ENCODE data around the gene UBR1. TPM values are rescaled to one million over a fixed set of nuclear protein-coding genes. Genes with fewer than 3 reads are reported as not detected.

Gene UBR1
- total RNA-seq, 2 donors from 2014 or later: 31.0 to 32.1 TPM

DNA sequence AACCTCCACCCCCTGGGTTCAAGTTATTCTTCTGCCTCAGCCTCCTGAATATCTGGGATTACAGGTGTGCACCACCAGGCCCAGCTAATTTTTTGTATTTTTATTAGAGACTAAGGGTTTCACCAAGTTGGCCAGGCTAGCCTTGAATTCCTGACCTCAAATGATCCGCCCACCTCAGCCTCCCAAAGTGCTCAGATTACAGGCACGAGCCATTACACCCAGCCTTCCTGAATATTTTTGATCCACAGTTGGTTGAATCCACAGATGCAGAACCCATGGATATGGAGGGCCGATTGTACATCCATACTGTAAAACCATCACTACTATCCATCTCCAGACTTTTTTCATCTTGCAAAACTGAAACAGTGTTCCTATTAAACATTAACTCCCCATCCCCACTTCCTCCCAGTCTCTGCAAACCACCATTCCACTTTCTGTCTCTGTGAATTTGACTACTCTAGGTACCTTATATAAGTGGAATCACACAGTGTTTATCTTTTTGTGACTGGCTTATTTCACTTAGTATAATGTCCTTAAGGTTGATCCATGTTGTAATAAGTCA lies 19.3 kb upstream of the UBR1 start:
- DNase-seq (ENCODE audit: low spot score in 2 of 2): no peak
- Mint-ChIP-seq H3K36me3 (peaks cover 8 to 9% of the 10 kb centered on the region in 2 donors), H3K9me3 (no peaks in the 10 kb centered on the region), H3K27ac (no peak overlapping the region)
- no peak for ATAC-seq

DNA sequence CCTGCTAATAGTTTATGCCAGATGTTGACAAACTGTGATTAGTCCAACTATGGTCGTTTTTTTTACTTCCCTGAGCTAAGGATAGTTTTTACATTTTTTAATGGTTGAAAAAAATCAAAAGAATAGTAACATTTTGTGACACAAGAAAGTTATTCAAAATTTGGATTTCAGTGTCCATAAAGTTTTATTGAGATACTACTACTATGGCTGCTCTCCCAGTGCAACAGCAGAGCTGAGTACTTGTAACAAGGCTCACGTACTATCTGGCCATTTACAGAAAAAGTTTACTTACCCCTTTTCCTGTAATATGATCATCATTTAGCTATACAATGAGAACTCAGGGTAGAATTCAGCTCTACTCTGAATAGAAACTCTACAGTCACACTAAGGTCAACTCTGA lies 16.0 kb upstream of the UBR1 start:
- DNase-seq (ENCODE audit: low spot score in 2 of 2) (no peak), ATAC-seq (no peak)
- no peaks in the 10 kb centered on the region for H3K9me3 Mint-ChIP-seq
- H3K36me3 Mint-ChIP-seq: peaks cover 5% of the 10 kb centered on the region in 2 donors
- no peak overlapping the region for H3K27ac Mint-ChIP-seq

DNA sequence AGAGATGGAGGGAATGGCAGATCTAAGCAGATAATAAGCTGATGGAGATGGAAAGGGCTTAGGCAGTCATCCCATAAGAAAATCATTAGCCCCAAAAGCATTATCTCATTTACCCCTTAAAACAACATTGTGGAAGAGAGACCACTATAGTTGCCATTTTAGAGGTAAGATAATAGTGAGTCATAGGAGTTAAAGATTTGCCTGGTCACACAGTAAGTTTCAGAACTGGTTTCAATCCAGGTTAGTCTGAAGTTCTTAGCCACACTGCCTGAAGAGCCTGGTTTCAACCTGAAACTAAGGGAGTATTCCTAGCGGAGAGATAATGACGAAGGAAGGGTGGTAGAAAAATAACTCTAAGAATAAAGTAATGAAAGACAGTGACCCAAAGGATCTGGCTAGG lies 13.0 kb upstream of the UBR1 start:
- H3K27ac Mint-ChIP-seq: no peak overlapping the region
- DNase-seq (ENCODE audit: low spot score in 2 of 2): no peak
- ATAC-seq: no peak
- no peaks in the 10 kb centered on the region for H3K9me3 Mint-ChIP-seq
- H3K36me3 Mint-ChIP-seq: peaks cover 5% of the 10 kb centered on the region in 2 donors

GRCh38 chr15:43118286-43118685 lies 12.4 kb upstream of the UBR1 start:
- no peak for ATAC-seq
- peaks cover 3% of the 10 kb centered on the region in 2 donors for H3K36me3 Mint-ChIP-seq

GRCh38 chr15:43111354-43111753 lies 5.5 kb upstream of the UBR1 start:
- ATAC-seq: no peak

More at GRCh38 chr15:43118286-43118685, 12.4 kb upstream of the UBR1 start:
- DNase-seq (ENCODE audit: low spot score in 2 of 2): no peak
- Mint-ChIP-seq H3K9me3 (no peaks in the 10 kb centered on the region), H3K27ac (no peak overlapping the region)

DNA sequence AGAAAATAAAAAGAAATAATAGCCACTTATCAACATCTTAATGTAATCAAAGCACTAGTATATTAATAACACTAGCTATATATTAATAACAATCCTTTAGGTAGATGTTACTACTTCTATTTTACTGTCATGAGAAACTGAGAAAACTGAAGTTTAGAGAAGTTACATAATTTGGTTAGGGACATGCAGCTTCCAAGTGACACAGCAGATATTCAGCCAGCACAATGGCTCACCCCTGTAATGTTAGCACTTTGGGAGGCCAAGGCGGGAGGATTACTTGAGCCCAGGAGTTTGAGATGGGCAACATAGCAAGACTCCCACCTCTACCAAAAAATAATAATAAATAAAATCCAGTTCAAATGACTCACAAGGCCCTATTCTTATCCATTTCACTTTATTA lies 1.9 kb upstream of the UBR1 start:
- DNase-seq (ENCODE audit: low spot score in 2 of 2): no peak
- Mint-ChIP-seq H3K36me3 (peaks cover 18 to 21% of the 10 kb centered on the region in 2 donors), H3K27ac (peak overlapping the region in 1 of 2 donors; percentile 100), H3K9me3 (no peaks in the 10 kb centered on the region)
- no peak for ATAC-seq

More at GRCh38 chr15:43111354-43111753, 5.5 kb upstream of the UBR1 start:
- DNase-seq (ENCODE audit: low spot score in 2 of 2): no peak
- H3K9me3 Mint-ChIP-seq: no peaks in the 10 kb centered on the region
- H3K36me3 Mint-ChIP-seq: peaks cover under 1 to 2% of the 10 kb centered on the region in 2 donors
- no peak overlapping the region for H3K27ac Mint-ChIP-seq

DNA sequence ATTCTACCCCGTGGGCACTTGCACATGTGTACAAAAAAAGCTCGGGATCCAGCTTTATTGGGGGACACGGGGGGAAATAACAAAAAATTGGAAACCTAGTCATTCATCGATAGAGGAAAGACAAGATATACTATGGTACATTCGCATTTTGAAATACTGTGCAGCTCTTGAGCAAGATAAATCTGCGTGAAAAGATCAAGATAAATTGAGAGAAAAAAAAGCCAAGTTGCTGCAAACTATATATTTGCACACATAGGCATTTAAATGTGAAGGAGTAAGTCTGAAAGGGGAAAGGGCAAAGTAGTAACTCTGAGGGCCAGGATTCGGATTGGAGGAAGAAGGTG lies 620 bp upstream of the UBR1 start:
- no peak for ATAC-seq

DNA sequence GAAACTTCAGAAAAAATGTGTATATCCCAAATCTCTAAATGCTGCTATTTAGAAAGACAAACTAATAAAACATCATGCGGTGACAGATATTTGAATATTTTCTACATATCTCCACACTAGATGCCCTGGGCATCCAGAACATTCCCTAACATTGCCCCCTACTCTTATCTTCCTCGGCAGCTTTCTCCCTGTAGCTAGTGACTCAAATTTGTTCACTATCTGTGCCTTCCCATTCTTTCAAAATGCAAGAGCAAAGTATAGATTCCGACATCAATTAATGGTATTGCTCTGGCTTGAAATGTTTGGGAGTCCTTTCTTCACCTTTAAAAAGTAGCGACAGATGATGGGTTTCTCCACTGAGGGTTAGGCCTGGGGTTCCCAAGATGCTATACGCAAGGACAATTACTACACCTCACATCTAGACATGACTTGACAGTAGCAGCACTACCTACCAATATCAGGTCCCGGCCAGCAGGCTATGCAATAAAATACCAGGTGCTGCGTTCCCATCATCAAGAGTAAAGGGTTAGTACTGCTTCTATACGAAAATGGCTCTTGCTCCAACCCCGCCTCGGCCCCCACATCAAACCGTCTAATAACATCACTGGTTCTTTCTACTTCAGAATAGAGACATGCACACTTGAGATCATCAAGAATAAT lies 631 bp downstream of the UBR1 start:
- peaks cover 34 to 36% of the 10 kb centered on the region in 2 donors for H3K36me3 Mint-ChIP-seq
- ATAC-seq: peak; percentile 35 to 59
- no peaks in the 10 kb centered on the region for H3K9me3 Mint-ChIP-seq
- DNase-seq (ENCODE audit: low spot score in 2 of 2): no peak
- H3K27ac Mint-ChIP-seq: peak overlapping the region; percentile 96 to 100

More for the DNA sequence above, 620 bp upstream of the UBR1 start:
- Mint-ChIP-seq H3K27ac (peak overlapping the region; percentile 96 to 100), H3K9me3 (no peaks in the 10 kb centered on the region), H3K36me3 (peaks cover 22 to 30% of the 10 kb centered on the region in 2 donors)
- no peak for DNase-seq (ENCODE audit: low spot score in 2 of 2)

DNA sequence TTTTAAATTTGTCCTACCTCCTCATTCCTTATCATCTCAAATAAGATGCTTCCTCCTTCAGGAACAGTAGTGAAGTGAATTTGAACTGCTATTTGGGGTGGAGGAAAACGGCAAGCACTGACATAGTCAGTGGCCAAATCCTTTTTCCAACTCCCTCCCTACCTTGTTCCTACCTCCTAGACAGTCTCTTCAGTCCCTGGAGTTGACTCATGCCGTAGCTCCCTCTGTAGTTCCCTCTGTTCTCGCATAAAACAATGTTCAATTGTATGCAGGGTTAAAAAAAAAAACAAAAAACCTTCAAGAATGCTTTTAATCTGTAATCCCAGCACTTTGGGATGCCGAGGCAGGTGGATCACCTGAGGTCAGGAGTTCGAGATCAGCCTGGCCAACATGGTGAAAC lies 1.4 kb downstream of the UBR1 start:
- H3K9me3 Mint-ChIP-seq: no peaks in the 10 kb centered on the region
- H3K27ac Mint-ChIP-seq: no peak overlapping the region
- ATAC-seq (no peak), DNase-seq (ENCODE audit: low spot score in 2 of 2) (no peak)
- peaks cover 37 to 39% of the 10 kb centered on the region in 2 donors for H3K36me3 Mint-ChIP-seq

- Mint-ChIP-seq H3K36me3 (peaks cover 37 to 39% of the 10 kb centered on the region in 2 donors), H3K9me3 (no peaks in the 10 kb centered on the region), H3K27ac (no peak overlapping the region)
- ATAC-seq (no peak), DNase-seq (ENCODE audit: low spot score in 2 of 2) (no peak)
Observed at GRCh38 chr15:43103907-43104306, 1.9 kb downstream of the UBR1 start.

DNA sequence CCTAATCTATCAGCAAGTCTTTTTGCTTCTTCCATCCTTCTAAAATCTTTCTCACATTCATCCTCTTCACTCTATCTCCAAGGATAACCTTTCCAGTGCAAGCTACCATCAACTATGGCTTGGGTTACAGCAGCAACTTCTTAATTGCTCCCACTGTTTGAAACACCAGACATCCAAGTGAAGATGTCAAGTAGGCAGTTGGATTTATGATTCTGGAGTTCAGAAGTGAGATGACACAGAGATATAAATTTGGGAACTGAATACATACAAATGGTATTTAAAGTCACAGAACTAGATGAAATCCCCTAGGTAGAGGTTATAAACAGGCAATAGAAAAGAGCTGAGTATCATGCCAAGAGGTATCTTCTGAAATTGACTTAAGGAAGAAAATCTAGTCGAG lies 3.7 kb downstream of the UBR1 start:
- no peak for ATAC-seq
- no peak for DNase-seq (ENCODE audit: low spot score in 2 of 2)
- H3K9me3 Mint-ChIP-seq: no peaks in the 10 kb centered on the region
- peaks cover 41 to 47% of the 10 kb centered on the region in 2 donors for H3K36me3 Mint-ChIP-seq
- peak overlapping the region in 1 of 2 donors; percentile 42 for H3K27ac Mint-ChIP-seq

- DNase-seq (ENCODE audit: low spot score in 2 of 2): no peak
- peak overlapping the region; percentile 46 to 77 for H3K27ac Mint-ChIP-seq
- H3K36me3 Mint-ChIP-seq: peaks cover 35 to 42% of the 10 kb centered on the region in 2 donors
- H3K9me3 Mint-ChIP-seq: no peaks in the 10 kb centered on the region
- ATAC-seq: no peak
Observed at GRCh38 chr15:43100971-43101370, 4.9 kb downstream of the UBR1 start.

DNA sequence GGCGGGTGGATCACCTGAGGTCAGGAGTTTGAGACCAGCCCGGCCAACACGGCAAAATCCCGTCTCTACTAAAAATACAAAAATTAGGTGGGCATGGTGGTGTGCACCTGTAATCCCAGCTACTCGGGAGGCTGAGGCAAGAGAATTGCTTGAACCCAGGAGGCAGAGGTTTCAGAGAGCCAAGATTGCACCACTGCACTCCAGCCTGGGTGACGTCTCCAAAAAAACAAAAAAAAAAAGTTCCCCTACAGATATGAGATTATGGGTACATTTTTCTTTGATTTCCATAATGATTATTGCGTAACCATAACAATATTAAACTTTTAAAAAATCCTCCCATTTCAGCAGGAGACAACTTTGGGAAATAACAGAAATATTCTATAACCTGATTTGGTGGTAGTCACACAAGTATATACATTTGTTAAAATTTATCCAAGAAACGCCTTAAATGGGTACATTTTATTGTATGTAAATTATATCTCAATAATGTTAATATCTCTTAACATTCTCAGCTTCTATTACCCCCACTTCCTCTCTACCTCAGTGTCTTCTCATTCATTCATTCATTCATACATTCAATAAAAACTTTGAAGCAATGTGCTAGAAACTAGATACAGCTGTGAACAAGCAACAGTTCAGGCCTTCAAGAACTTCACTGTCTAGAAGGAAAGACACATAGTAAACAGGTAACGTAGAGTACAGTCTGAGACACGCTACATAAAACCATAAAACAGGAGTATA lies 6.6 kb downstream of the UBR1 start:
- ATAC-seq: no peak
- no peak overlapping the region for H3K27ac Mint-ChIP-seq
- H3K36me3 Mint-ChIP-seq: peaks cover 25 to 33% of the 10 kb centered on the region in 2 donors
- no peak for DNase-seq (ENCODE audit: low spot score in 2 of 2)
- H3K9me3 Mint-ChIP-seq: no peaks in the 10 kb centered on the region

DNA sequence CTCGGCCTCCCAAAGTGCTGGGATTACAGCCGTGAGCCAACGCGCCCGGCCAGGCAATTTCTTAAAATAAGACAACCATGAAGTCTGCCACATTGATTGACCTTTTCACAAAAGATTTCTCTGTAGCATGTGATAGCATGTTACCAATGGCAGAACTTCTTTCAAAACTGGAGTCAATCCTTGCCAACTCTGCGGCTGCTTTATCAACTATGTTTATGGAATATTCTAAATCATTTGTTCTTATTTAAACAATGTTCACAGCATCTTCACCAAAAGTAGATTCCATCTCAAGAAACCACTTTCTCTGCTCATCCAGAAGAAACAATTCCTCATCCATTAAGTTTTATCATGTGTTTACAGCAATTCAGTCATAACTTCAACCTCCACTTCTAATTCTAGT lies 9.4 kb downstream of the UBR1 start:
- Mint-ChIP-seq H3K36me3 (peaks cover 19 to 21% of the 10 kb centered on the region in 2 donors), H3K9me3 (no peaks in the 10 kb centered on the region), H3K27ac (no peak overlapping the region)
- DNase-seq (ENCODE audit: low spot score in 2 of 2) (no peak), ATAC-seq (no peak)

- Mint-ChIP-seq H3K27ac (no peak overlapping the region), H3K9me3 (no peaks in the 10 kb centered on the region), H3K36me3 (peaks cover 13 to 21% of the 10 kb centered on the region in 2 donors)
- DNase-seq (ENCODE audit: low spot score in 2 of 2): no peak
- peak; percentile 39 to 73 for ATAC-seq
Observed at GRCh38 chr15:43095708-43096347, 10.0 kb downstream of the UBR1 start.

- no peak overlapping the region for H3K27ac Mint-ChIP-seq
- no peak for DNase-seq (ENCODE audit: low spot score in 2 of 2)
- no peaks in the 10 kb centered on the region for H3K9me3 Mint-ChIP-seq
- peaks cover 7 to 15% of the 10 kb centered on the region in 2 donors for H3K36me3 Mint-ChIP-seq
- no peak for ATAC-seq
Observed at GRCh38 chr15:43095243-43095642, 10.6 kb downstream of the UBR1 start.

- H3K27ac Mint-ChIP-seq: peak overlapping the region in 1 of 2 donors; percentile 29
- ATAC-seq (no peak), DNase-seq (ENCODE audit: low spot score in 2 of 2) (no peak)
- H3K9me3 Mint-ChIP-seq: no peaks in the 10 kb centered on the region
- H3K36me3 Mint-ChIP-seq: peaks cover 5 to 15% of the 10 kb centered on the region in 2 donors
Observed at GRCh38 chr15:43094416-43095030, 11.3 kb downstream of the UBR1 start.
